Trophoblast cell (in vitro differentiated cells and primary cell): ENCODE measurements around the gene RBFOX1.

ENCODE experiments used
- DNase-seq, 2 donors: peaks; one replicate each; pipeline ENCODE4 v3.0.0-alpha.2; 2016
- H2AFZ ChIP-seq: 2 replicates; pipeline ENCODE4 v1.6.1; 2013; ENCODE audit warnings: low read length, moderate library complexity, mild to moderate bottlenecking; ENCODE audit not compliant: insufficient read depth, poor library complexity
- H2AK5ac ChIP-seq: 2 replicates; pipeline ENCODE4 v1.6.1; 2013; ENCODE audit warnings: mild to moderate bottlenecking, low read length
- H2BK120ac ChIP-seq: 2 replicates; pipeline ENCODE4 v1.6.1; 2013; ENCODE audit warnings: low read length, mild to moderate bottlenecking, moderate library complexity; ENCODE audit not compliant: insufficient read depth, poor library complexity
- H2BK12ac ChIP-seq: 2 replicates; pipeline ENCODE4 v1.6.1; 2013; ENCODE audit warnings: mild to moderate bottlenecking, low read length, moderate library complexity
- H2BK5ac ChIP-seq: 2 replicates; pipeline ENCODE4 v1.6.1; 2013; ENCODE audit warnings: low read length, low read depth, moderate library complexity, mild to moderate bottlenecking; ENCODE audit not compliant: poor library complexity
- H3K14ac ChIP-seq: 2 replicates; pipeline ENCODE4 v1.6.1; 2013; ENCODE audit warnings: mild to moderate bottlenecking, low read length
- H3K18ac ChIP-seq: 2 replicates; pipeline ENCODE4 v1.6.1; 2013; ENCODE audit warnings: mild to moderate bottlenecking, low read length
- H3K23ac ChIP-seq: 2 replicates; pipeline ENCODE4 v1.6.1; 2013; ENCODE audit warnings: low read length
- H3K27ac ChIP-seq: 2 replicates; pipeline ENCODE4 v1.5.1; 2013; ENCODE audit warnings: low read depth, mild to moderate bottlenecking, inconsistent platforms, low read length, moderate library complexity
- H3K27me3 ChIP-seq: 2 replicates; pipeline ENCODE4 v1.6.1; 2013; ENCODE audit warnings: inconsistent platforms, mild to moderate bottlenecking, low read length, moderate library complexity; ENCODE audit not compliant: insufficient read depth
- H3K36me3 ChIP-seq, 2 experiments: 1 replicate in 1 of 2; 2 replicates in 1 of 2; pipeline ENCODE4 v1.6.1; 2013; ENCODE audit warnings: low read length in 2 of 2, mild to moderate bottlenecking in 2 of 2, moderate library complexity in 1 of 2; ENCODE audit not compliant: insufficient read depth in 2 of 2, control insufficient read depth in 1 of 2
- H3K4ac ChIP-seq: 2 replicates; pipeline ENCODE4 v1.6.1; 2013; ENCODE audit warnings: low read depth, mild to moderate bottlenecking, low read length, moderate library complexity
- H3K4me1 ChIP-seq, 2 experiments: 1 replicate in 1 of 2; 2 replicates in 1 of 2; pipeline ENCODE4 v1.6.1; 2013; ENCODE audit warnings: low read length in 2 of 2, mild to moderate bottlenecking in 2 of 2, moderate library complexity in 1 of 2; ENCODE audit not compliant: insufficient read depth in 2 of 2, control insufficient read depth in 1 of 2
- H3K4me2 ChIP-seq: 2 replicates; pipeline ENCODE4 v1.6.1; 2013; ENCODE audit warnings: inconsistent platforms, mild to moderate bottlenecking, low read length, moderate library complexity
- H3K4me3 ChIP-seq: 2 replicates; pipeline ENCODE4 v1.5.1; 2013; ENCODE audit warnings: mild to moderate bottlenecking, low read depth, low read length, inconsistent platforms
- H3K79me1 ChIP-seq: one replicate; pipeline ENCODE4 v1.6.1; 2013; ENCODE audit warnings: low read length
- H3K79me2 ChIP-seq: 2 replicates; pipeline ENCODE4 v1.6.1; 2013; ENCODE audit warnings: low read length, mild to moderate bottlenecking; ENCODE audit not compliant: control insufficient read depth, insufficient read depth, poor library complexity
- H3K9ac ChIP-seq: 2 replicates; pipeline ENCODE4 v1.6.1; 2013; ENCODE audit warnings: mild to moderate bottlenecking, low read length
- H3K9me3 ChIP-seq: 2 replicates; pipeline ENCODE4 v1.6.1; 2013; ENCODE audit warnings: low read depth, mild to moderate bottlenecking, control low read depth, inconsistent platforms, low read length; ENCODE audit not compliant: insufficient read depth
- H4K12ac ChIP-seq: 2 replicates; pipeline ENCODE4 v1.6.1; 2013; ENCODE audit warnings: low read depth, mild to moderate bottlenecking, low read length, moderate library complexity
- H4K8ac ChIP-seq: 2 replicates; pipeline ENCODE4 v1.6.1; 2013; ENCODE audit warnings: low read depth, mild to moderate bottlenecking, low read length, moderate library complexity
- H4K91ac ChIP-seq: one replicate; pipeline ENCODE4 v1.6.1; 2013; ENCODE audit warnings: low read depth, mild to moderate bottlenecking, low read length, moderate library complexity
- whole genome bisulfite sequencing: extraction: QIAGEN DNeasy Blood & Tissue Kit; methylation state at CpG from one replicate; pipeline ENCODE4 v1.1.7; 2013; ENCODE audit warnings: missing lambda C conversion rate; ENCODE audit not compliant: insufficient read length, insufficient coverage; ENCODE audit errors: extremely low coverage; 5-methylcytosine and 5-hydroxymethylcytosine counted together

Gene RBFOX1

GRCh38 chr16:7449306-7449705, 116.7 kb downstream of the RBFOX1 start:
- H3K4ac ChIP-seq, result no peak overlapping the region
- H3K79me1 ChIP-seq, result no peaks in the 10 kb centered on the region
- H3K18ac ChIP-seq, result no peak overlapping the region
- no CpG with 5 or more reads among the region's 3 CpGs for WGBS
- H2AK5ac ChIP-seq, result no peak overlapping the region
- no peak overlapping the region for H4K91ac ChIP-seq
- no peak overlapping the region for H3K14ac ChIP-seq
- H2BK5ac ChIP-seq, result no peak overlapping the region
- H3K27ac ChIP-seq, result no peak overlapping the region
- H4K12ac ChIP-seq, result no peak overlapping the region
- H3K23ac ChIP-seq, result no peak overlapping the region
- no peak overlapping the region for H3K4me2 ChIP-seq
- H4K8ac ChIP-seq, result no peak overlapping the region
- H3K9ac ChIP-seq, result no peak overlapping the region
- no peaks in the 10 kb centered on the region for H3K4me1 ChIP-seq
- H3K9me3 ChIP-seq, result no peaks in the 10 kb centered on the region
- no peaks in the 10 kb centered on the region for H3K27me3 ChIP-seq
- no peak overlapping the region for H3K4me3 ChIP-seq
- no peaks in the 10 kb centered on the region for H3K79me2 ChIP-seq
- no peak for DNase-seq
- H3K36me3 ChIP-seq, result no peaks in the 10 kb centered on the region
- no peak overlapping the region for H2BK12ac ChIP-seq
- no peak overlapping the region for H2BK120ac ChIP-seq
- no peak overlapping the region for H2AFZ ChIP-seq

GRCh38 chr16:7449808-7450207, 117.2 kb downstream of the RBFOX1 start:
- Histone ChIP-seq H2BK5ac (no peak overlapping the region), H3K9ac (no peak overlapping the region), H3K9me3 (no peaks in the 10 kb centered on the region), H3K4me2 (no peak overlapping the region), H4K12ac (no peak overlapping the region), H3K4me1 (no peaks in the 10 kb centered on the region), H3K14ac (no peak overlapping the region), H3K18ac (no peak overlapping the region), H3K27ac (no peak overlapping the region), H2BK120ac (no peak overlapping the region), H3K79me2 (no peaks in the 10 kb centered on the region), H3K79me1 (no peaks in the 10 kb centered on the region), H3K4ac (no peak overlapping the region), H3K4me3 (no peak overlapping the region), H4K91ac (no peak overlapping the region), H2AFZ (no peak overlapping the region), H4K8ac (no peak overlapping the region), H3K27me3 (no peaks in the 10 kb centered on the region), H2AK5ac (no peak overlapping the region), H2BK12ac (no peak overlapping the region), H3K36me3 (no peaks in the 10 kb centered on the region), H3K23ac (no peak overlapping the region)
- no peak for DNase-seq
- WGBS, result no CpG with 5 or more reads among the region's 7 CpGs

- Histone ChIP-seq H3K4me3 (no peak overlapping the region), H4K12ac (no peak overlapping the region), H3K79me2 (no peaks in the 10 kb centered on the region), H3K4me2 (no peak overlapping the region), H3K36me3 (no peaks in the 10 kb centered on the region), H3K27me3 (no peaks in the 10 kb centered on the region), H3K4me1 (no peaks in the 10 kb centered on the region), H4K8ac (no peak overlapping the region), H2BK5ac (no peak overlapping the region), H3K27ac (no peak overlapping the region), H3K18ac (no peak overlapping the region), H3K9me3 (no peaks in the 10 kb centered on the region), H3K79me1 (no peaks in the 10 kb centered on the region), H3K4ac (no peak overlapping the region), H2BK120ac (no peak overlapping the region), H2AK5ac (no peak overlapping the region), H2BK12ac (no peak overlapping the region), H2AFZ (no peak overlapping the region), H3K23ac (no peak overlapping the region), H4K91ac (no peak overlapping the region), H3K14ac (no peak overlapping the region), H3K9ac (no peak overlapping the region)
- no CpG with 5 or more reads among the region's 7 CpGs for WGBS
- DNase-seq, result no peak
Measured at GRCh38 chr16:7450440-7450839, 117.8 kb downstream of the RBFOX1 start.

GRCh38 chr16:7452090-7452489, 119.4 kb downstream of the RBFOX1 start:
- Histone ChIP-seq H3K27me3 (no peaks in the 10 kb centered on the region), H2BK12ac (no peak overlapping the region), H4K8ac (no peak overlapping the region), H2BK5ac (no peak overlapping the region), H3K4me3 (no peak overlapping the region), H3K27ac (no peak overlapping the region), H3K18ac (no peak overlapping the region), H3K79me2 (no peaks in the 10 kb centered on the region), H3K79me1 (no peaks in the 10 kb centered on the region), H3K4ac (no peak overlapping the region), H2BK120ac (no peak overlapping the region), H3K4me1 (no peaks in the 10 kb centered on the region), H2AK5ac (no peak overlapping the region), H2AFZ (no peak overlapping the region), H3K9ac (no peak overlapping the region), H3K4me2 (no peak overlapping the region), H3K9me3 (no peaks in the 10 kb centered on the region), H3K36me3 (no peaks in the 10 kb centered on the region), H4K12ac (no peak overlapping the region), H3K14ac (no peak overlapping the region), H3K23ac (no peak overlapping the region), H4K91ac (no peak overlapping the region)
- WGBS, result no CpG with 5 or more reads among the region's 6 CpGs
- DNase-seq, result no peak
